ENCODE results near the gene CST1. TPM values are rescaled to one million over a fixed set of nuclear protein-coding genes. Genes with fewer than 3 reads are reported as not detected.
"Not testable (repeated sequence)": the region's sequence is repeated elsewhere in the genome, so short reads cannot be mapped to it uniquely, and the experiment has no call there.

CST1 gene
- total and polyA plus RNA-seq, 4 experiments from 2014 or later = not detected

GRCh38 chr20:23768520-23768919 lies 17.8 kb upstream of the CST1 start:
- H3K9me3 ChIP-seq (ENCODE audit: control insufficient read depth in 1 of 2, low read length in 2 of 2); H3K4me1 Mint-ChIP-seq; H3K36me3 Mint-ChIP-seq; DNase-seq; H3K36me3 ChIP-seq (ENCODE audit: insufficient read depth, low read length); H3K9me3 Mint-ChIP-seq; H3K27ac ChIP-seq (ENCODE audit: low read depth, low read length); intact Hi-C loops (cut with micrococcal nuclease); CTCF ChIA-PET (ENCODE audit: partially characterized antibody); H3K27ac Mint-ChIP-seq; H3K4me1 ChIP-seq (ENCODE audit: insufficient read depth, low read length); H3K4me3 Mint-ChIP-seq; H3K4me3 ChIP-seq (ENCODE audit: low read length in 2 of 2); H3K27me3 Mint-ChIP-seq; H3K27me3 ChIP-seq (ENCODE audit: insufficient read depth, low read length); POLR2A ChIA-PET (ENCODE audit: partially characterized antibody): not testable (repeated sequence)

DNA sequence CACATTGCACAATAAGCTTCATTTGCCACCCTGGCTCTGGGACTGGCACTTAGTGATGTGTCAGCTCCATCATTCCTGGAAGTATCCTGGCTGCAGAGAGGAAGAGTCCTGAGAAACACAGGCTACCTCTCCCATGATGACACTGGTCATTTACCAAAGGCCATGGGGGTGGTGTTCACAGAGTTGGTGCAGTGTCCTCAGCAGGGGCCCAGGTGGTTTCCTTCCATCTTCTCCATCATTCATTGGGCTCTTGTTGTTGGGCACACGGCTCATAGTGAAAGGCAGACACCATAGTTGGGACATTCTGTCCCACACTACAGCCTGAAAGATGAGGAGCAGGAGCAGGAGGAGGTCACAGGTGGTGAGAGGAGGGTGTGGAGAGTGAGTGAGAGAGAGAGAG lies 15.8 kb upstream of the CST1 start:
- no peak overlapping the region for H3K4me3 ChIP-seq (ENCODE audit: low read length in 2 of 2)
- no peaks in the 10 kb centered on the region for H3K9me3 ChIP-seq (ENCODE audit: control insufficient read depth in 1 of 2, low read length in 2 of 2)
- no peaks in the 10 kb centered on the region for H3K27me3 ChIP-seq (ENCODE audit: insufficient read depth, low read length)
- CTCF ChIA-PET (ENCODE audit: partially characterized antibody) = no interaction called here
- no peaks in the 10 kb centered on the region for H3K4me1 Mint-ChIP-seq
- H3K27me3 Mint-ChIP-seq = peaks cover 0 to 2% of the 10 kb centered on the region in 2 donors
- intact Hi-C loops (cut with micrococcal nuclease) = no loop called here
- H3K4me3 Mint-ChIP-seq = no peak overlapping the region
- no peak overlapping the region for H3K27ac ChIP-seq (ENCODE audit: low read depth, low read length)
- no peaks in the 10 kb centered on the region for H3K4me1 ChIP-seq (ENCODE audit: insufficient read depth, low read length)
- no peaks in the 10 kb centered on the region for H3K36me3 Mint-ChIP-seq
- POLR2A ChIA-PET (ENCODE audit: partially characterized antibody) = no interaction called here
- DNase-seq = no peak
- no peak overlapping the region for H3K27ac Mint-ChIP-seq
- no peaks in the 10 kb centered on the region for H3K36me3 ChIP-seq (ENCODE audit: insufficient read depth, low read length)
- peaks cover 0 to 3% (median 0%) of the 10 kb centered on the region in 8 donors for H3K9me3 Mint-ChIP-seq

GRCh38 chr20:23765578-23765977 lies 14.8 kb upstream of the CST1 start:
- H3K4me1 Mint-ChIP-seq = no peaks in the 10 kb centered on the region
- no peak for DNase-seq
- H3K9me3 ChIP-seq (ENCODE audit: control insufficient read depth in 1 of 2, low read length in 2 of 2) = no peaks in the 10 kb centered on the region
- H3K27ac ChIP-seq (ENCODE audit: low read depth, low read length) = no peak overlapping the region
- H3K4me1 ChIP-seq (ENCODE audit: insufficient read depth, low read length) = no peaks in the 10 kb centered on the region
- CTCF ChIA-PET (ENCODE audit: partially characterized antibody) = no interaction called here
- H3K36me3 ChIP-seq (ENCODE audit: insufficient read depth, low read length) = no peaks in the 10 kb centered on the region
- no peak overlapping the region for H3K4me3 ChIP-seq (ENCODE audit: low read length in 2 of 2)
- peak overlapping the region in 1 of 8 donors; percentile 22 for H3K4me3 Mint-ChIP-seq
- H3K9me3 Mint-ChIP-seq = peaks cover 0 to 3% (median 0%) of the 10 kb centered on the region in 8 donors
- POLR2A ChIA-PET (ENCODE audit: partially characterized antibody) = no interaction called here
- H3K27ac Mint-ChIP-seq = no peak overlapping the region
- H3K27me3 ChIP-seq (ENCODE audit: insufficient read depth, low read length) = no peaks in the 10 kb centered on the region
- H3K27me3 Mint-ChIP-seq = peaks cover 0 to 2% of the 10 kb centered on the region in 2 donors
- intact Hi-C loops (cut with micrococcal nuclease) = no loop called here
- H3K36me3 Mint-ChIP-seq = no peaks in the 10 kb centered on the region

GRCh38 chr20:23764630-23765029 lies 13.9 kb upstream of the CST1 start:
- intact Hi-C loops (cut with micrococcal nuclease); H3K4me3 ChIP-seq (ENCODE audit: low read length in 2 of 2); DNase-seq; CTCF ChIA-PET (ENCODE audit: partially characterized antibody); POLR2A ChIA-PET (ENCODE audit: partially characterized antibody); H3K36me3 Mint-ChIP-seq; H3K9me3 ChIP-seq (ENCODE audit: control insufficient read depth in 1 of 2, low read length in 2 of 2); H3K27ac Mint-ChIP-seq; H3K27me3 ChIP-seq (ENCODE audit: insufficient read depth, low read length); H3K4me3 Mint-ChIP-seq; H3K27ac ChIP-seq (ENCODE audit: low read depth, low read length); H3K9me3 Mint-ChIP-seq; H3K36me3 ChIP-seq (ENCODE audit: insufficient read depth, low read length); H3K27me3 Mint-ChIP-seq; H3K4me1 Mint-ChIP-seq; H3K4me1 ChIP-seq (ENCODE audit: insufficient read depth, low read length): not testable (repeated sequence)

- peaks cover 0 to 2% (median 0%) of the 10 kb centered on the region in 8 donors for H3K9me3 Mint-ChIP-seq
- Histone ChIP-seq H3K27me3 (ENCODE audit: insufficient read depth, low read length) (no peaks in the 10 kb centered on the region), H3K9me3 (ENCODE audit: control insufficient read depth in 1 of 2, low read length in 2 of 2) (no peaks in the 10 kb centered on the region), H3K27ac (ENCODE audit: low read depth, low read length) (no peak overlapping the region), H3K4me3 (ENCODE audit: low read length in 2 of 2) (no peak overlapping the region), H3K36me3 (ENCODE audit: insufficient read depth, low read length) (no peaks in the 10 kb centered on the region), H3K4me1 (ENCODE audit: insufficient read depth, low read length) (no peaks in the 10 kb centered on the region)
- H3K4me1 Mint-ChIP-seq = no peaks in the 10 kb centered on the region
- no peak overlapping the region for H3K27ac Mint-ChIP-seq
- no peak for DNase-seq
- CTCF ChIA-PET (ENCODE audit: partially characterized antibody) = no interaction called here
- intact Hi-C loops (cut with micrococcal nuclease) = no loop called here
- H3K36me3 Mint-ChIP-seq = no peaks in the 10 kb centered on the region
- POLR2A ChIA-PET (ENCODE audit: partially characterized antibody) = no interaction called here
- H3K27me3 Mint-ChIP-seq = peaks cover 0 to 2% of the 10 kb centered on the region in 2 donors
- H3K4me3 Mint-ChIP-seq = no peak overlapping the region
Measured at GRCh38 chr20:23763345-23763744, 12.6 kb upstream of the CST1 start.

DNA sequence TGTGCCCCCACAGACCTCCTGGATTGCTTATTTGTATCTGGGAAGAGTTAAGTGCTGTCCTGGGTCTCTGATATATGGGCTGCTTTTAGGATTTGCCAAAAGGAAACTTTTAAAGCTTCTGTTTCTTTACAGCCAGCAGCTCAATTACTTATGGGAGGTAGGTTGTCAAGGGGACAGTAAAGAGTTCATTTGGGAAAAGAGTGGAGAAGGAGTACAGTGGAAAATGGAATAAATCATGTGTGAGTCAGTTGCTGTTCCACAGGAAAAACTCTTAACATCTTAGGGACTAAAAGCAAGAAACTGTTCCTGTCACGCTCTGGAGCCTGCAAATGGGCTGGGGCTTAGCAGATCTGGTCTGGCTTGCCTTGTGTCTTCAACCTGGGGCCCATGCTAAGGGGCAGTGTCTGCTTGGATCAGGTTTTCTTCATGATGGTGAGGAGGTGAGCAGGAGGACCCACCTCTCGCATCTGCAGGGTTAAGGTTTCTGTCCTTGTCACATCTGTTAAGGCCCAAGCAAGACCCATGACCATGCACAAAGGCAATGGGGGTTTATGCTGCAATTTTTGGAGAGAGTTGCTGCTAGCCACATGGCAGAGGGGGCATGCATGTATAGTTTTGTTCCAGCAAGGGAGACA lies 8.7 kb upstream of the CST1 start:
- no peak overlapping the region for H3K4me3 Mint-ChIP-seq
- H3K27ac Mint-ChIP-seq = no peak overlapping the region
- H3K9me3 Mint-ChIP-seq = no peaks in the 10 kb centered on the region
- Histone ChIP-seq H3K36me3 (ENCODE audit: insufficient read depth, low read length) (no peaks in the 10 kb centered on the region), H3K27ac (ENCODE audit: low read depth, low read length) (no peak overlapping the region), H3K27me3 (ENCODE audit: insufficient read depth, low read length) (no peaks in the 10 kb centered on the region), H3K9me3 (ENCODE audit: control insufficient read depth in 1 of 2, low read length in 2 of 2) (no peaks in the 10 kb centered on the region), H3K4me3 (ENCODE audit: low read length in 2 of 2) (no peak overlapping the region), H3K4me1 (ENCODE audit: insufficient read depth, low read length) (no peaks in the 10 kb centered on the region)
- intact Hi-C loops (cut with micrococcal nuclease) = no loop called here
- POLR2A ChIA-PET (ENCODE audit: partially characterized antibody) = no interaction called here
- DNase-seq = no peak
- no peaks in the 10 kb centered on the region for H3K4me1 Mint-ChIP-seq
- peaks cover 0 to 2% of the 10 kb centered on the region in 2 donors for H3K27me3 Mint-ChIP-seq
- CTCF ChIA-PET (ENCODE audit: partially characterized antibody) = no interaction called here
- H3K36me3 Mint-ChIP-seq = no peaks in the 10 kb centered on the region

DNA sequence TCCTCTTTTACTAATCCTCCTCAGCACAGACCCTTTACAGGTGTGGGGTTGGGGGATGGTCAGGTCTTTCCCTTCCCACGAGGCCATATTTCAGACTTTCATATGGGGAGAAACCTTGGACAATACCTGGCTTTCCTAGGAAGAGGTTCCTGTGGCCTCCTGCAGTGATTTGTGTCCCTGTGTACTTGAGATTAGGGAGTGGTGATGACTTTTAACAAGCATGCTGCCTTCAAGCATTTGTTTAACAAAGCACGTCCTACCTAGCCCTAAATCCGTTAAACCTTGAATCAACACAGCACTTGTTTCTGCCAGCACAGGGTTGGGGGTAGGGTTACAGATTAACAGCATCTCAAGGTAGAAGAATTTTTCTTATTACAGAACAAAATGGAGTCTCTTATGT lies 6.1 kb upstream of the CST1 start:
- intact Hi-C loops (cut with micrococcal nuclease); DNase-seq; H3K4me1 Mint-ChIP-seq; CTCF ChIA-PET (ENCODE audit: partially characterized antibody); H3K27me3 ChIP-seq (ENCODE audit: insufficient read depth, low read length); H3K36me3 Mint-ChIP-seq; H3K9me3 ChIP-seq (ENCODE audit: control insufficient read depth in 1 of 2, low read length in 2 of 2); POLR2A ChIA-PET (ENCODE audit: partially characterized antibody); H3K9me3 Mint-ChIP-seq; H3K36me3 ChIP-seq (ENCODE audit: insufficient read depth, low read length); H3K27ac ChIP-seq (ENCODE audit: low read depth, low read length); H3K27ac Mint-ChIP-seq; H3K27me3 Mint-ChIP-seq; H3K4me3 ChIP-seq (ENCODE audit: low read length in 2 of 2); H3K4me3 Mint-ChIP-seq; H3K4me1 ChIP-seq (ENCODE audit: insufficient read depth, low read length): not testable (repeated sequence)

GRCh38 chr20:23755131-23755611 lies 4.4 kb upstream of the CST1 start:
- CTCF ChIA-PET (ENCODE audit: partially characterized antibody); H3K36me3 Mint-ChIP-seq; H3K36me3 ChIP-seq (ENCODE audit: insufficient read depth, low read length); H3K4me1 Mint-ChIP-seq; H3K27ac Mint-ChIP-seq; DNase-seq; POLR2A ChIA-PET (ENCODE audit: partially characterized antibody); H3K27ac ChIP-seq (ENCODE audit: low read depth, low read length); H3K9me3 Mint-ChIP-seq; H3K4me1 ChIP-seq (ENCODE audit: insufficient read depth, low read length); H3K27me3 ChIP-seq (ENCODE audit: insufficient read depth, low read length); H3K27me3 Mint-ChIP-seq; H3K4me3 ChIP-seq (ENCODE audit: low read length in 2 of 2); H3K9me3 ChIP-seq (ENCODE audit: control insufficient read depth in 1 of 2, low read length in 2 of 2); H3K4me3 Mint-ChIP-seq; intact Hi-C loops (cut with micrococcal nuclease): not testable (repeated sequence)
